ENCODE data around the gene ABCB4.

ABCB4 gene

DNA sequence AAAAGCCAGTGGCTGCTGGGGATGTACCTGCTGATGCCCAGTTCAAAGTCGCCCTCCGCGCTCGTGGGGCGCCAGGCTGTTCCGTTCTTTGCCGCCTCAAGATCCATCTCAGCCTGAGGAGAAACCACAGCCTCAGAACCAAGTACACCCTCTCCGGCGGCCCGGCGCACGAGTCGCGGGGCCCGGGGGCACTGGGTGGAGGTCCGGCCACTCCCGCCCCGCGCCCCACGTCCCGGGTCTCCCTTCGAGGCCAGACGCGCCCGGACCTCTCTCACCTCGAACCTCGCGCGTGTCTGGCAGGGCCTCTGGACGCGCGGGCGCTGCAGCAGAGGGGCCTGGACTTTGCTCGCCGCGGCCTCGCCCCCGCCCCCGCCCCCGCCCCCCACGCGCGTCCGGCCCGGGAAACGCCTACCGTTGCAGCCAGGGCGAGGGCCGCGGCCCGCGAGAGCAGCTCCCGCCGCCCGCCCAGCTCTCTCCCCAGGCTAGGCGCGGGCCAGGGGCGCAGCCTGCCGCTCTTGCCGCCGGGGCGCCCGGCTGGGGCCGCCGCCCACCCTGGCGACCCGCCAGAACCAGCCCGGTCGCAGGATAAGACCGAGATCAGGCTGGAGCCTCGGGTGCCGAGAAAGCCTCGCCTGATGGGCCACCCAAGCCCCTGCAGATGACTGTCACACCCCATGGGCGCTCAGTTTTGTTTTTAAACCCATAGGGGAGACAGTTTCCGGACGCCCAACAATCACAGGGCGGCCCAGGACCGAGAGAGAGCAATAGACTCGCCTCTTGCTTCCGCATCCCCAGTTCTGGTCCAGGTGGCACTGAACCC, at the start of gene ABCB4:
ABCB4 (minus strand) TSS at position 322 of the 820 bp plus-strand sequence; CDS start at position 107, 215 bp downstream.
- FAIRE-seq, result no peak

- no peak for FAIRE-seq
These were observed 43.3 kb upstream of the ABCB4 start for GRCh38 chr7:87518735-87519134.

DNA sequence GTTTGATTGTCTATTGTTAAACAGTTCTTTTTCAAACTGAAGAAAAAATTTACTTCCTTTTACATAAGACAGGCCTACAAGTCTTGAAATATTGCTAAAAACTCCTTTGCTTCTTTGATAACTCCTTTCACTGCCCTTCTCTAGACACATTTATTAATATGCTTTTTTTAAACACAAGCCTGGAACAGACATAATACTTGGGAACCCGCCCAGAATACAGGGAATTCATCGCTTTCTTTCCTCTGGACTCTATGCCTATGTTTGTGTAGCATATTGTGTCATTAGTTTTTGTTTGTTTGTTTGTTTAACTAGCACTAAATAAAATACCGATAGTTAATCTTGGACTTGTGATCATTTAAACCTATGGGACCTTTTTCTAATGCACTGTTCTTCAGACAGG, 42.4 kb upstream of the ABCB4 start:
- FAIRE-seq, result no peak

DNA sequence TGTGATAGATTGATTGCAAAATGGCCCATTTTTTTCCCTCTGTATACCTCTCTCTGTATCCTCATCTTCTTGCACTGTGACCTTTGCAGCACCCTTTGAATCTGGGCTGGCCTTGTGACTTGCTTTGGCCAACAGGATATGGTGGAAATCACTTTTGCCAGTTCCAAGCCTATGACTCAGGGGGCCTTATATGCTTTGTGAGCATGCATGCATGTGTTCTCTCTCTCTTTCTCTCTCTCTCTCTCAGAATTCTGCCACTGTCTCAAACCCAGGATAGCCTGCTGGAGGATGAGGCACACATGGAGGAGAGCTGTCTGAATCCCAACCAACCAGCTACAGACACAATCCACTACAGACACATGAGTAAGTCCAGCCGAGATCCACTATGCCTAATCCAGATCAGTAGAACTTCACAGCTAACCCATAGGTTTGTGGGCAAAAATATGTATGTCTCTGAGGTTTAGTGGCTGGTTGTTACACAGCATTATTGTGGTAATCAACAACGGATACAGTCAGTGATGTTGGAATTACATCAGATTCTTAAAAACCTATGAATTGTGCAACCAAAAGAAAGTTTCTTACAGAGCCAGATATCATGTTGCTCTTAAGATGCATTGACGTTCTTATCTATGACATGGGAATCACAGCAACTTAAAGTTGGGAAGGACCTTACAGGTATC, 41.8 kb upstream of the ABCB4 start:
- FAIRE-seq, result no peak

DNA sequence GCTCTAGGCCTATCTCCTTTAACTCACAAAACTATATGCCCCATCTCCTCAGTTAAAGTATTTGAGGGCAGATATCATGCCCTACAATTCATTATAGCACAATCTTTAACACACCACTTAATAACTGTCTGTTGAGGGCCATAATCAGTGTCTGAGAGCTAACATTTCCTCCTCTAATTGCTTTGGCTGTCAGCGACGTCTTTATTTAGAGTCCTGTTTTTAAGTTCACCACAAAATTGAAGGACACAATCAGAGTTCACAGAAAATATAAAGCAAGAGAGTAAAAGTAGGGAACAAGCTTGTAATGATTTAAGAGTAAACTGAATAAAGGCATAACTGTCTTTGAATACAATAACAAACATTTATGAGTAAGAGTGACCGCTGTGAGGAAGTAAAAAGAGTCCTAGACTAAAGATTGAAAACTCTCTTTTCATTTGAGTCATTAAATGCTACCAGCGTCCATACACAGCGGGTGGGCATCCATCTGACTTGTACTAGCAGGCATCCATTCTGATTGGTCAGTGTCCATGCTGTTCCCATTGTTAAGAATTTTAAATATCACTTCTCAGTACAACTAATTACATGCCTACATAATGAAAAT, 38.4 kb upstream of the ABCB4 start:
- no peak for FAIRE-seq

GRCh38 chr7:87512906-87513305, 37.4 kb upstream of the ABCB4 start:
- FAIRE-seq, result no peak

DNA sequence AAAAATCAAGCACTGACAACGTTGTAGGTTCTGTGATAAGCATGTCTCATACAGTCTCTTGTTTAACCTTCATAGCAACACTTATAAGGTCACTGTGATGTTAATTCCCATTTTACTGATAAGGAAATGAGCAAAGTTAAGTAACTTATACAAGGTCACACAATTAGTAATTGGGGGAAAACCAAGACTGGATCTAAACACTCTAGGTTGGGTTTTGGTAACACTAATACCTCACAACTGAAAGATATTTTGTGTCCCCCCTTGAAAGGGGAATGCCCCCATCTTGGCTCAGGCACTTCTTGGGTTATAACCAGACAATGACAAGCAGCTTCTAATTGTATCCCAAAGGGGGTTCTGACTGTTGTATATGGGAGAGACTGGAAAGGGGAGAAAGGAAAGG, 36.0 kb upstream of the ABCB4 start:
- no peak for FAIRE-seq

DNA sequence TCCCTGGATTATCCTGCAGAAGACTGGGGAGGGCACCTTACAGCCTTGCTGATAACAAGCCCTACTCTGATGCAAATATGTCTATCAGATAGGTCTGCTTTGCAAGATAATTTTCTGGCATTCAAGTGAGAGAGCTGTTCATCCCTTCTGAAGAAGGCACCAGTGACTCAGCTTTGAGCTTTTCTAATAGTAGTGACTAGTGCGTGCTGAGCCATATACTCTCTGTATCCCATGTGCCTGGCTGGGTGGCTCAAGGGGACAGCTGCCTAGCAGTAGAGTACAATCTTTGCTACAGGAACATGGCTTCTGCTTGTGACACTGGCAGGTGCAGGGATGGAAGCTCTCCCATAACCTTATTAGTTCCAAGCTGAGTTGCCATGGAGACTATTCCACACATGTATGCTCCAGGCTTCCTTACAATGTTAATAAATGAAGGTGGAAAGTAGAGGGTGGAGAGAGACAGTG, 35.0 kb upstream of the ABCB4 start:
- FAIRE-seq, result no peak

DNA sequence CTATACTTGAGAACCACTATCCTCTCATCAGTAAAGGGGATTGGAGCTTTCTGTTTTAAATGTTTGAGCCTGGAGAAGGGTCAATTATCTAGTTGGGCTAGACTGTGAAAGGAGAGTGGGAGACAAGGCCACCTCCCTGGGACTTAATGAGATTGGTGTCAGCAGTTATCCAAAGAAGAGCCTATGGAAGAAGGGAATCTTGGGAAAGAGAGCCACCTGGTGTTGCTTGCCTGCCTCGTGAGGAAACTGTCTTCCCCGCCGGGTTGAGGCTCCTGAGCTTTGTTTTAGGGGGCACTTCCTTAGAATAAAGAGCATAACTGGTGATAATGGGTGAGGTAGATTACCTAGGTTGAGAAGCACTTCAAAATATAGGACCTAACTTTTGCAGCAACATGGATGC, 32.0 kb upstream of the ABCB4 start:
- no peak for FAIRE-seq

- no peak for FAIRE-seq
These were observed 31.0 kb upstream of the ABCB4 start for GRCh38 chr7:87506246-87507180.

- FAIRE-seq, result no peak
These were observed 30.2 kb upstream of the ABCB4 start for GRCh38 chr7:87505557-87506245.

DNA sequence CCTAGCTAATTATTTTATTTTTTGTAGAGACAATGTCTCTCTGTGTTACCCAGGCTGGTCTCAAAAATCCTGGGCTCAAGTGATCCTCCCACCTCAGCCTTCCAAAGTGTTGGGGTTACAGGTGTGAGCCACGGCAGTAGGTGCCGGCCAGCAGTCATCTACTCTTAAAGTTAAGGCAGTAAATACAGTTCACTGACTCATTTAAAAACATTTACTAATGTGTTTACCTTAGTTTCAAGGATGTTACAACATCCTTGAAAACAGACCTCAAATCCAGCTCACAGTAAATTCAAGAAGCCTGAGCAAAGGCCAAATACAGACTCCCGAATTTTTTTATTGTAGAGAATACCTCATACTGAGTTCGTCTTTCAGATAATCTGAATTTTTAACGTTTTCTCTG, 29.6 kb upstream of the ABCB4 start:
- FAIRE-seq, result no peak

GRCh38 chr7:87499494-87499893, 24.0 kb upstream of the ABCB4 start:
- no peak for FAIRE-seq

- no peak for FAIRE-seq
These were observed 23.4 kb upstream of the ABCB4 start for GRCh38 chr7:87498893-87499292.

DNA sequence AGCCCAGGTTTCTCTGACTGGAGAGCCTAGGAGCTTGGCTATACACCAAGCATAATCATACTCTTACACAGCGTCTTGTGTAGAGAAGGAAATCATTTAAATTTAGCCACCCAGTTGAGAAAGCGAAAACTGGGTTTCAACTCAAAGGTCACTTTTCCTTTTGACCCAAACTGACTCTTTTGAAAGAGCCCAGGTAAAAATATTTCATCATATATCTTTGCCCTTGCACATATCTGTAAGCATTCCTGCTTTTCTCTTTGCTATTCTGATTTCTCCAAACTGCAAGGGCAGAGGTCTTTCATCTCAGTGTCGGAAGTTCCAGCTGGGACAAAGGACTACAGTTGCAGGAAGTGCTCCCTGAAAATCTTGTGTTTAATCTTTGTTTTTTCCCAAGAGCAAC, 22.0 kb upstream of the ABCB4 start:
- FAIRE-seq, result no peak

GRCh38 chr7:87495366-87495765, 19.9 kb upstream of the ABCB4 start:
- FAIRE-seq, result no peak

DNA sequence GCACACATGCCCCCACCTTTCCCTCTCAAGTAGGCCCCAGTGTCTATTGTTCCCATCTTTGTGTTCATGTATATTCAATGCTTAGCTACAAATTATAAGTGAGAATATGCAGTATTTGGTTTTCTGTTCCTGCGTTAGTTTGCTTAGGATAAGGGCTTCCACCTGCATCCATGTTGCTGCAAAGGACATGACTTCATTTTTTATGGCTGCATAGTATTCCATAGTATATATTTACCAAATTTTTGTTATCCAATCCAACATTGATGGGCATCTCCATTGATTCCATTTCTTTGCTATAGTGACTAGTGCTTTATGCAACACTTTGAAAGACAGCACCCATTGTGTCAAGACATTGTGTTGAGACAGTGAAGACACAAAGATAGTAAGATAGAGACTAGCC, 19.0 kb upstream of the ABCB4 start:
- FAIRE-seq, result no peak

DNA sequence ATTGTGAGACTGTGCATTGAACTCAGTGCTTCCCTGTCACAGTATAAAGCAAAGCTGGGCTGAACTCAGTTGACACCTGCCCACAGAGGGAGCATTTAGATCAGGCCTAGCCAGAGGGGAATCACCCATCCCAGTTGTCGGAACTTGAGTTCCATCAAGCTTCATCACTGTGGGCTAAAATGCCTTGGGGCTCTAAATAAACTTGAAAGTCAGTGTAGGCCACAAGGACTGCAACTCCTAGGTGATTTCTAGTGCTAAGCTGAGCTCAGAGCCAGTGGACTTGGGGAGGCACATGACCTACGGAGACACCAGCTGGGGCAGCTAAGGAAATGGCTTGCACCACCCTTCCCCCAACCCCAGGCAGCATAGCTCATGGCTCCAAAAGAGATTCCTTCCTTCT, 7.7 kb upstream of the ABCB4 start:
- FAIRE-seq, result no peak

DNA sequence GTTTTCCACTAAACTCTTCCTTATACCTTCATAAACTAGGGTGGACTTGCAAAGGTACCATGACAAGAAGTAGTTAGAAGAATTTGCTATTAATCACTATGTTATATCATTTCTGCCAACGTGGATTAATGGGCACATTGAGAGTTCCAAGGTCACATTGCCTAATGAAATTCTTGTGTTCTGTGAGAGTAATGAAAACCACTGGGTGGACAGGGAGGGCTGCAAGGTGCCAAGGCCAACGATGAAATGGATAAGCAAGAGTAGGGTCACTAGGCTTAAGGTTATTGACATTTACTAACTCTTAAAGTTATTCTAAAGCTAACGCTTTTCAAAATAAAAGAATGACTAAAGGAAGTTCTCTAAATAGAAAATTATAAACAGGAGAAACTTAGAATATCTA, 6.6 kb upstream of the ABCB4 start:
- FAIRE-seq, result no peak

DNA sequence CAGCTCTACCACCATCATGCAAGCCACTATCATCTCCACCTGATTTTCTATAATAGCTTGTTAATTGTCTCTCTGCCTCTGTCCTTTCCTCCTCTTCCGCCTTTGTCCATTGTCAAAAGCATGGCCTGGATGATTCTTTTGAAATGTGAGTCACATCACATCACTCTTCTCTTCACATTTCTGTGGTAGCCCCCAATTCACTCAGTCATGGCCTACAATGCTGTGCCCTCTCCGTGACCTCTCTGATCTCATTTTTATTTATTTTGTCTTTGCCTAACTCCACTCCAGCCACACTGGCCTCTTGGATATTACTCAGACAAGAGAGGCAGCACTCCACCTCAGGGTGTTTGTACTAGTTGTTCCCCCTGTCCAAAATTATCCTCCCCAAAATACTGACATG, 4.9 kb upstream of the ABCB4 start:
- no peak for FAIRE-seq

DNA sequence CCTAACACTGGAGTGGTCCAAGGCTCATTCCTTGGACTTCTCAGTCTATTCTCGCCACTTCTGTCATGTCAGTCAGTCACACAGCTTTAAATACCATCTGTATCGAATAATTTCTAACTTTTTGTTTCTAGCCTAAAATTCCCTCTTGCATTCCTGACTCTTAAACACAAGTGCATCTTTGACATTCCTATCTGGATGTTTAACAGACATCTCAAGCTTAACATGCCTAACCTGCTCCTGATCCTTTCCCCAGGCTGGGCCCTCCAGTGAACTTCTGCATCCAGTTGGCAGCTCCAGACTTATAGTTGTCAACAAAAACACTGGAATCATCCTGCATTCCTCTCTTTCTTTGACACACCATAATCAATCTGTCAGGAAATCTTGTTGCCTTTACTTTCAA, 4.5 kb upstream of the ABCB4 start:
- FAIRE-seq, result no peak

- FAIRE-seq, result no peak
These were observed 688 bp upstream of the ABCB4 start for GRCh38 chr7:87476179-87476557.
